GM18508 (cell line): ENCODE data around the gene EEF1AKMT3.

Experiments used
- ATAC-seq: cut with Tn5 transposase; IDR thresholded peaks from one replicate; pipeline ENCODE4 v1.9.1; 2021; ENCODE audit warnings: moderate number of reproducible peaks; ENCODE audit not compliant: insufficient read depth, unreplicated experiment

Gene EEF1AKMT3

GRCh38 chr12:57829025-57829777, 56.8 kb downstream of the EEF1AKMT3 start:
- no peak for ATAC-seq

DNA sequence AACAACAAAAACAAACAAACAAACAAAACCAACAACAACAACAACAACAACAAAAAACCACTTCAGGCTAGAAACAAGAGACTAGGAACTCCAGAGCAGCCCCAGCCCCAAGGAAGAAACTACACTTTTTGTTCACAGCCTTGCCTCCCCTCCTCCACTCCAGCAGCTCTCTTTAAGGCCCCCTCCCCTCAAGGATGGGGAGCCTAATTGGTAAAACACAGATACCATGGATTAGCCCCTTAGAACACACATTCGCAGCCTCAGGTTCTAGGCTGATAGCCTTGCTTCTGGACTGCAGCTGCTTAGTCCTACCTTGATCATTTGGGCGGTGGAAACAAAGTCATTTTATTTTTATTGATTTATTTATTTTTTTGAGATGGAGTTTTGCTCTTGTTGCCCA, 58.0 kb downstream of the EEF1AKMT3 start:
- no peak for ATAC-seq
